PC-9 (cell line): ENCODE data around the gene EPHA2.

Experiments
- CTCF ChIP-seq: fragments of 200-600 bp; sonication (generic); conservative IDR thresholded peaks from 2 replicates; pipeline ENCODE4 v1.6.1; 2017; ENCODE audit warnings: mixed run types, antibody characterized with exemption, mild to moderate bottlenecking, moderate library complexity
- EZH2 ChIP-seq: fragments of 200-600 bp; sonication (generic); IDR thresholded peaks from 2 replicates; pipeline ENCODE4 v1.8.0; 2017; ENCODE audit warnings: antibody characterized with exemption, low read depth

- TF ChIP-seq CTCF (no peak), EZH2 (no peak)
Observed at GRCh38 chr1:16138772-16139221, 17.1 kb downstream of the EPHA2 start.
